HG03103 (cell line): ENCODE results near the gene CCL5.
"Not testable (repeated sequence)": the region's sequence is repeated elsewhere in the genome, so short reads cannot be mapped to it uniquely, and the experiment has no call there.

Experiments
- ATAC-seq: cut with Tn5 transposase; IDR thresholded peaks from one replicate; pipeline ENCODE4 v1.9.1; 2021; ENCODE audit warnings: low read depth; ENCODE audit not compliant: unreplicated experiment

Gene CCL5

GRCh38 chr17:35900280-35900679 lies 20.1 kb upstream of the CCL5 start:
- no peak for ATAC-seq

- ATAC-seq = no peak
Measured at GRCh38 chr17:35898283-35899070, 18.3 kb upstream of the CCL5 start.

- not testable (repeated sequence) for ATAC-seq
Measured at GRCh38 chr17:35897772-35898171, 17.6 kb upstream of the CCL5 start.

- ATAC-seq = no peak
Measured at GRCh38 chr17:35895636-35896587, 15.8 kb upstream of the CCL5 start.

- ATAC-seq = no peak
Measured at GRCh38 chr17:35894206-35894605, 14.0 kb upstream of the CCL5 start.

- no peak for ATAC-seq
Measured at GRCh38 chr17:35893751-35894150, 13.6 kb upstream of the CCL5 start.

- no peak for ATAC-seq
Measured at GRCh38 chr17:35892091-35893035, 12.2 kb upstream of the CCL5 start.

- ATAC-seq = no peak
Measured at GRCh38 chr17:35891269-35891668, 11.1 kb upstream of the CCL5 start.

GRCh38 chr17:35890774-35891155 lies 10.6 kb upstream of the CCL5 start:
- ATAC-seq = no peak

GRCh38 chr17:35889818-35890773 lies 9.9 kb upstream of the CCL5 start:
- ATAC-seq = no peak

- no peak for ATAC-seq
Measured at GRCh38 chr17:35889241-35889640, 9.1 kb upstream of the CCL5 start.

GRCh38 chr17:35878361-35878760 lies 1.8 kb downstream of the CCL5 start:
- no peak for ATAC-seq

GRCh38 chr17:35877345-35878029 lies 2.7 kb downstream of the CCL5 start:
- ATAC-seq = no peak

- no peak for ATAC-seq
Measured at GRCh38 chr17:35876534-35876933, 3.6 kb downstream of the CCL5 start.

- no peak for ATAC-seq
Measured at GRCh38 chr17:35875800-35876139, 4.4 kb downstream of the CCL5 start.

- no peak for ATAC-seq
Measured at GRCh38 chr17:35875072-35875799, 4.9 kb downstream of the CCL5 start.

- ATAC-seq = no peak
Measured at GRCh38 chr17:35872196-35872980, 7.8 kb downstream of the CCL5 start.
